ENCODE measurements around the gene SOX5. TPM values are rescaled to one million over a fixed set of nuclear protein-coding genes. Genes with fewer than 3 reads are reported as not detected.

Gene SOX5
- total and polyA plus RNA-seq, 9 of the 15 experiments (the other 6 are each of a cell fraction or from before 2014, with no cell fraction given) = 8.3 to 16.5 (median 11.9) TPM

GRCh38 chr12:23909551-23909950, 39.9 kb downstream of the SOX5 start:
- H3K27ac ChIP-seq (ENCODE audit: extremely low read depth, low read depth, low read length) = no peak overlapping the region
- intact Hi-C loops (cut with micrococcal nuclease) (no loop called here), in situ Hi-C loops (cut with MboI) (no loop called here)
- H3K27me3 ChIP-seq (ENCODE audit: control insufficient read depth in 2 of 2, insufficient read depth in 2 of 2, low read length in 2 of 2) = no peaks in the 10 kb centered on the region
- no peaks in the 10 kb centered on the region for H3K36me3 ChIP-seq (ENCODE audit: control insufficient read depth, insufficient read depth, low read length)
- DNase-seq (ENCODE audit: extremely low read depth in 1 of 4, low spot score in 3 of 4) (no peak), ATAC-seq (no peak), FAIRE-seq (no peak)
- no peaks in the 10 kb centered on the region for H3K9me3 ChIP-seq (replicated peaks; ENCODE audit: control insufficient read depth, insufficient read depth, low read depth, low read length)
- H3K79me2 ChIP-seq (ENCODE audit: control insufficient read depth, insufficient read depth, low read length) = no peaks in the 10 kb centered on the region
- CTCF ChIA-PET (ENCODE audit: low intra/inter-chr PET ratio) = no interaction called here
- no peak overlapping the region for H2AFZ ChIP-seq (ENCODE audit: low read depth, low read length)
- TF ChIP-seq TFAM (CRISPR knock-in tag; conservative IDR thresholded peaks at IDR 0.05) (no peak), ZNF347 (CRISPR knock-in tag; IDR thresholded peaks at IDR 0.05; ENCODE audit: low read depth) (no peak), CREB3 (tag; conservative IDR thresholded peaks at IDR 0.05; ENCODE audit: low read depth) (no peak), MCM2 (IDR thresholded peaks at IDR 0.05; ENCODE audit: low read depth) (no peak), CAMTA2 (CRISPR knock-in tag; conservative IDR thresholded peaks at IDR 0.05) (no peak), CHCHD3 (CRISPR knock-in tag; IDR thresholded peaks at IDR 0.05) (no peak), HDGF (IDR thresholded peaks at IDR 0.05) (no peak), ARID1B (IDR thresholded peaks at IDR 0.05) (no peak), MED1 (CRISPR knock-in tag; IDR thresholded peaks at IDR 0.05; ENCODE audit: borderline replicate concordance) (no peak)
- TF ChIP-seq, protein P1, sequence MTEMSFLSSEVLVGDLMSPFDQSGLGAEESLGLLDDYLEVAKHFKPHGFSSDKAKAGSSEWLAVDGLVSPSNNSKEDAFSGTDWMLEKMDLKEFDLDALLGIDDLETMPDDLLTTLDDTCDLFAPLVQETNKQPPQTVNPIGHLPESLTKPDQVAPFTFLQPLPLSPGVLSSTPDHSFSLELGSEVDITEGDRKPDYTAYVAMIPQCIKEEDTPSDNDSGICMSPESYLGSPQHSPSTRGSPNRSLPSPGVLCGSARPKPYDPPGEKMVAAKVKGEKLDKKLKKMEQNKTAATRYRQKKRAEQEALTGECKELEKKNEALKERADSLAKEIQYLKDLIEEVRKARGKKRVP (CRISPR knock-in tag; IDR thresholded peaks at IDR 0.05) = no peak
- H3K4me2 ChIP-seq (ENCODE audit: insufficient read depth, low read length) = no peak overlapping the region
- no peaks in the 10 kb centered on the region for H4K20me1 ChIP-seq (replicated peaks; ENCODE audit: control insufficient read depth, insufficient read depth, low read length)
- no peaks in the 10 kb centered on the region for H3K9me1 ChIP-seq (ENCODE audit: control insufficient read depth, insufficient read depth, low read length)
- no peak overlapping the region for H3K9ac ChIP-seq (ENCODE audit: insufficient read depth in 1 of 2, low read depth in 2 of 2, low read length in 2 of 2)
- POLR2A ChIA-PET = no interaction called here
- BruUV-seq (replicated peaks) = no TSS peak
- 17% methylated on average over 1 of the region's 1 CpG for WGBS (ENCODE audit: insufficient coverage, low coverage, missing lambda C conversion rate)
- H3K4me1 ChIP-seq (replicated peaks in 1 of 2; ENCODE audit: control insufficient read depth in 2 of 2, insufficient read depth in 2 of 2, low read length in 2 of 2) = no peaks in the 10 kb centered on the region; a peak in 1 of 5 replicates
- H3K4me3 ChIP-seq = no peak overlapping the region
